ENCODE measurements around the gene BEND7. TPM values are rescaled to one million over a fixed set of nuclear protein-coding genes. Genes with fewer than 3 reads are reported as not detected.

The BEND7 gene
- total and polyA plus RNA-seq, 2 of the 13 experiments (the other 11 are each of a cell fraction or from before 2014, with no cell fraction given), result 14.1 to 17.1 TPM

DNA sequence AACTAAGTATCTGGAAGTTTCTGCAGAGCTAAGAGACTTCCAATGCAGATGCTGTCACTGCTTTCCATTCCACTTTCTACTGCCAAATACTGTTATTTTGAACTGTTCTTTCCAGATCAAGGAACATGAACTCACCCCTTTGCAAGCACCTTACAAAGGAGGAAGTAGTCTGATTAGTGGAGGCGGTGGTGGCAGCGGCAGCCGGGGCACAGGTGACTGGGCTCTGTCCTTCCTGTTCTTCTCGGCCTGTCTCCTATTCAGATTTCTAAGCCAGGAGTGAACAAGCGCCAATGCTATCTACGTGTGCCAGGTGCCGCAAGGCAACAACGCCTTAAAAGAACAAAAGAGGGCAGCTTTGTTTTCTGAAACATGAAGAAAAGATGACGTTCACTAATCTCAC is 44.9 kb downstream of the BEND7 start:
- FAIRE-seq (no peak), DNase-seq (ENCODE audit: low spot score) (no peak), ATAC-seq (no peak)
- H4K20me1 ChIP-seq (ENCODE audit: insufficient read depth, low read length), result no peaks in the 10 kb centered on the region
- H3K27me3 ChIP-seq (ENCODE audit: control insufficient read depth in 1 of 2, insufficient read depth in 2 of 2, low read length in 2 of 2), result no peaks in the 10 kb centered on the region
- TF ChIP-seq ZNF878 (CRISPR knock-in tag; IDR thresholded peaks at IDR 0.05), result no peak
- TF ChIP-seq, protein P1, sequence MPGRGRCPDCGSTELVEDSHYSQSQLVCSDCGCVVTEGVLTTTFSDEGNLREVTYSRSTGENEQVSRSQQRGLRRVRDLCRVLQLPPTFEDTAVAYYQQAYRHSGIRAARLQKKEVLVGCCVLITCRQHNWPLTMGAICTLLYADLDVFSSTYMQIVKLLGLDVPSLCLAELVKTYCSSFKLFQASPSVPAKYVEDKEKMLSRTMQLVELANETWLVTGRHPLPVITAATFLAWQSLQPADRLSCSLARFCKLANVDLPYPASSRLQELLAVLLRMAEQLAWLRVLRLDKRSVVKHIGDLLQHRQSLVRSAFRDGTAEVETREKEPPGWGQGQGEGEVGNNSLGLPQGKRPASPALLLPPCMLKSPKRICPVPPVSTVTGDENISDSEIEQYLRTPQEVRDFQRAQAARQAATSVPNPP (CRISPR knock-in tag; IDR thresholded peaks at IDR 0.05), result no peak
- no peak for TF ChIP-seq MAF1 (CRISPR knock-in tag; IDR thresholded peaks at IDR 0.05; ENCODE audit: borderline replicate concordance)
- TF ChIP-seq MAFF (IDR thresholded peaks at IDR 0.05; ENCODE audit: low read depth, low read length), result no peak
- TF ChIP-seq ZNF790 (CRISPR knock-in tag; IDR thresholded peaks at IDR 0.05; ENCODE audit: borderline replicate concordance), result no peak
- TF ChIP-seq, protein P2, sequence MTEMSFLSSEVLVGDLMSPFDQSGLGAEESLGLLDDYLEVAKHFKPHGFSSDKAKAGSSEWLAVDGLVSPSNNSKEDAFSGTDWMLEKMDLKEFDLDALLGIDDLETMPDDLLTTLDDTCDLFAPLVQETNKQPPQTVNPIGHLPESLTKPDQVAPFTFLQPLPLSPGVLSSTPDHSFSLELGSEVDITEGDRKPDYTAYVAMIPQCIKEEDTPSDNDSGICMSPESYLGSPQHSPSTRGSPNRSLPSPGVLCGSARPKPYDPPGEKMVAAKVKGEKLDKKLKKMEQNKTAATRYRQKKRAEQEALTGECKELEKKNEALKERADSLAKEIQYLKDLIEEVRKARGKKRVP (CRISPR knock-in tag; IDR thresholded peaks at IDR 0.05), result no peak
- no peak for TF ChIP-seq NONO (IDR thresholded peaks at IDR 0.05)
- no peak for TF ChIP-seq NONO (CRISPR knock-in tag; conservative IDR thresholded peaks at IDR 0.05)
- no peak for TF ChIP-seq ZNF614 (CRISPR knock-in tag; IDR thresholded peaks at IDR 0.05; ENCODE audit: borderline replicate concordance)
- TF ChIP-seq TSC22D2 (CRISPR knock-in tag; IDR thresholded peaks at IDR 0.05; ENCODE audit: borderline replicate concordance), result no peak
- no peak for TF ChIP-seq ZBTB39 (CRISPR knock-in tag; IDR thresholded peaks at IDR 0.05)
- no peak for TF ChIP-seq TBX2 (CRISPR knock-in tag; IDR thresholded peaks at IDR 0.05; ENCODE audit: borderline replicate concordance)
- TF ChIP-seq NFKBIZ (CRISPR knock-in tag; IDR thresholded peaks at IDR 0.05), result no peak
- TF ChIP-seq HINFP (CRISPR knock-in tag; IDR thresholded peaks at IDR 0.05; ENCODE audit: low read depth), result no peak
- TF ChIP-seq CENPX (CRISPR knock-in tag; IDR thresholded peaks at IDR 0.05), result no peak
- TF ChIP-seq, protein P3, sequence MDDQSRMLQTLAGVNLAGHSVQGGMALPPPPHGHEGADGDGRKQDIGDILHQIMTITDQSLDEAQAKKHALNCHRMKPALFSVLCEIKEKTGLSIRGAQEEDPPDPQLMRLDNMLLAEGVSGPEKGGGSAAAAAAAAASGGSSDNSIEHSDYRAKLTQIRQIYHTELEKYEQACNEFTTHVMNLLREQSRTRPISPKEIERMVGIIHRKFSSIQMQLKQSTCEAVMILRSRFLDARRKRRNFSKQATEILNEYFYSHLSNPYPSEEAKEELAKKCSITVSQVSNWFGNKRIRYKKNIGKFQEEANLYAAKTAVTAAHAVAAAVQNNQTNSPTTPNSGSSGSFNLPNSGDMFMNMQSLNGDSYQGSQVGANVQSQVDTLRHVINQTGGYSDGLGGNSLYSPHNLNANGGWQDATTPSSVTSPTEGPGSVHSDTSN (CRISPR knock-in tag; IDR thresholded peaks at IDR 0.05; ENCODE audit: borderline replicate concordance), result no peak
- H3K4me2 ChIP-seq (ENCODE audit: low read depth, low read length), result no peak overlapping the region
- CTCF ChIA-PET (ENCODE audit: low intra/inter-chr PET ratio, low total read pairs), result no interaction called here
- no peaks in the 10 kb centered on the region for H3K9me3 ChIP-seq (ENCODE audit: low read length)
- no TSS peak for BruUV-seq (replicated peaks)
- 98% methylated on average over 9 of the region's 9 CpGs for WGBS (ENCODE audit: low lambda C conversion rate)
- no peak overlapping the region for H3K27ac ChIP-seq (ENCODE audit: extremely low read length, insufficient read depth, low read length)
- POLR2A ChIA-PET, result no interaction called here
- no peak overlapping the region for H3K4me3 ChIP-seq (replicated peaks in 1 of 3; ENCODE audit: insufficient read depth in 1 of 3, low read depth in 2 of 3, low read length in 3 of 3)
- no peaks in the 10 kb centered on the region for H3K79me2 ChIP-seq (ENCODE audit: insufficient read depth, low read length)
- H3K9ac ChIP-seq (ENCODE audit: insufficient read depth, low read depth, low read length), result no peak overlapping the region
- H2AFZ ChIP-seq (ENCODE audit: low read length), result no peak overlapping the region
- no peaks in the 10 kb centered on the region for H3K4me1 ChIP-seq (ENCODE audit: insufficient read depth, low read length)
- in situ Hi-C loops (cut with HindIII; ENCODE audit: extremely low pct_ligation_motif_present, low pct_unique_long_range_greater_than_20kb) (no loop called here), intact Hi-C loops (cut with micrococcal nuclease; ENCODE audit: unreplicated experiment) (no loop called here)
- peaks cover 4 to 37% of the 10 kb centered on the region in 2 experiments; a peak in 4 of 5 replicates for H3K36me3 ChIP-seq (replicated peaks in 1 of 2; ENCODE audit: control insufficient read depth in 1 of 2, insufficient read depth in 2 of 2, low read length in 2 of 2)

Measured in HepG2 (cell line).